Psoas muscle (tissue), 8 donors: ENCODE measurements around the gene JUND. TPM values are rescaled to one million over a fixed set of nuclear protein-coding genes. Genes with fewer than 3 reads are reported as not detected.
A peak's percentile ranks its signal among the peaks of the same experiment; 100 is the strongest.

ENCODE experiments used
- ATAC-seq, 4 donors: fragments of 200-7000 bp; cut with Tn5 transposase; one replicate each; pipeline ENCODE4 v1.9.1; 2020; ENCODE audit warnings: moderate library complexity in 3 of 4, mild to moderate bottlenecking in 2 of 4
- DNase-seq, 2 donors: peaks; one replicate each; pipeline ENCODE4 v3.0.0-alpha.2; 2020
- H3K27ac ChIP-seq: fragments of 200-600 bp; one replicate; pipeline ENCODE4 v1.8.0; 2022
- H3K27me3 ChIP-seq, 3 donors: fragments of 200-600 bp in 1 of 3; one replicate each; pipeline versions ENCODE4 v1.6.1 to v1.8.0; 2013 to 2022; ENCODE audit warnings: low read length in 2 of 3, mild to moderate bottlenecking in 2 of 3, moderate library complexity in 1 of 3; ENCODE audit not compliant: insufficient read depth in 3 of 3
- H3K36me3 ChIP-seq, 2 donors: fragments of 200-600 bp in 1 of 2; one replicate each; pipeline versions ENCODE4 v1.6.1 to v1.8.0; 2013 to 2022; ENCODE audit warnings: low read depth in 1 of 2, mild to moderate bottlenecking in 1 of 2, moderate library complexity in 1 of 2; ENCODE audit not compliant: insufficient read depth in 1 of 2
- H3K4me1 ChIP-seq: fragments of 200-600 bp; one replicate; pipeline ENCODE4 v1.8.0; 2022
- H3K4me3 ChIP-seq: fragments of 200-600 bp; one replicate; pipeline ENCODE4 v1.8.0; 2022; ENCODE audit warnings: mild to moderate bottlenecking
- H3K9me3 ChIP-seq: fragments of 200-600 bp; one replicate; pipeline ENCODE4 v1.8.0; 2022
- WGBS, 3 donors: extraction: QIAGEN DNeasy Blood & Tissue Kit; methylation state at CpG; one replicate each; pipeline versions ENCODE4 v1.1.6 to v1.1.7; 2013; 5-methylcytosine and 5-hydroxymethylcytosine counted together
- intact Hi-C, 2 donors: fragments of 100-400 bp; cut with DNase I; formaldehyde crosslinking; loops; one replicate each; pipeline versions ENCODE4 v1.11.0 to v1.14.2; 2022
- polyA plus RNA-seq, 3 donors: library from polyadenylated mRNA; stranded (reverse); fragments of 200-250 nt; gene quantifications; one replicate each; pipeline ENCODE4 v1.2.3, GENCODE V29; 2013
- total RNA-seq, 4 donors: library from RNA; stranded (reverse); fragmentation: NEBNext Ultra II Directional in 2 of 4; extraction: Animal tissue kit (Norgen Biotek cat#: 25700) in 2 of 4; gene quantifications; one replicate each; pipeline versions ENCODE4 v1.2.1 to v1.2.4, GENCODE V29; 2021 to 2023
- TF ChIP-seq, protein P1 (sequence below): fragments of 200-600 bp; IDR thresholded peaks from one replicate; pipeline ENCODE4 v1.8.0; 2022; ENCODE audit warnings: antibody characterized with exemption
- donor health status: healthy with polysubstance abuse.
- donor health status: DM: no; HTN: no; CAD: no; lungs with moderate emphysema.
- donor health status: Bipolar disorder and iron deficiency.
- donor health status: healthy.
- donor health status: DM: yes; HTN: yes; CAD: no.
- donor health status: DM: no; HTN: no; CAD: no.
- donor health status: DM: no; HTN: no; CAD: no.
- donor health status: DM: yes; HTN: yes; CAD: no.

JUND gene
- total and polyA plus RNA-seq, 7 donors: 22.7 to 77.1 (median 68.0) TPM

DNA sequence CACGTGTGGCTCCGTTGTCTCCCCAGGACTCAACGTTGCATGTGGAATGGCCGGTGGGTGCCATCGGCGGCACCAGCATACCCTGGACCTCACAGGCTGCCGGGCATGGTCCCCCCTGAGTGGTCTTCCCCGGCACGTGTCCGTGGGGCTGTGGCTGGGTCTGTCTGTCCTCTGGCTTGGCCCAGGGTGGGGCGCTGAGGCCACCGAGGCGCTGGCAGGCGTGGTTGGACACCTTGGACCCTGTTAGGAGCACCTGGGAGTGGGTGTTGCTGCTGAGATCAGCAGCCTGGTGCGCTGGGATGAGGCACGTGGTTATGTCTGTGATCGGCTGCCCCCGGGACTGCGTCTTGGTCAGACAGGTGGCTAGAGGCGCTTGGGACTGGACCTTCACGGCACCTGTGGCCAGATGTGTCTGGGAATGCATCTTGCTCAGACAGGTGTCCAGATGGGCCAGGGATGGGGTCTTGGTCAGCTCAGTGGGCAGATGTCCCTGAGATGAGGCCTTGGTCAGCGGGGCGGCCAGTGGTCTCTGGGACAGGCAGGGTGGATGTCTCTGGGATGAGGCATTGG, 16.4 kb downstream of the JUND start:
- no peak overlapping the region for H3K4me3 ChIP-seq
- H3K27me3 ChIP-seq: no peaks in the 10 kb centered on the region
- no peak for DNase-seq
- WGBS, 3 donors: 87 to 91% (median 91%) methylated on average over 23 of the region's 23 CpGs
- peak in 1 of 4 donors; percentile 5 for ATAC-seq
- no peaks in the 10 kb centered on the region for H3K4me1 ChIP-seq
- H3K9me3 ChIP-seq: no peaks in the 10 kb centered on the region
- TF ChIP-seq, protein P1, sequence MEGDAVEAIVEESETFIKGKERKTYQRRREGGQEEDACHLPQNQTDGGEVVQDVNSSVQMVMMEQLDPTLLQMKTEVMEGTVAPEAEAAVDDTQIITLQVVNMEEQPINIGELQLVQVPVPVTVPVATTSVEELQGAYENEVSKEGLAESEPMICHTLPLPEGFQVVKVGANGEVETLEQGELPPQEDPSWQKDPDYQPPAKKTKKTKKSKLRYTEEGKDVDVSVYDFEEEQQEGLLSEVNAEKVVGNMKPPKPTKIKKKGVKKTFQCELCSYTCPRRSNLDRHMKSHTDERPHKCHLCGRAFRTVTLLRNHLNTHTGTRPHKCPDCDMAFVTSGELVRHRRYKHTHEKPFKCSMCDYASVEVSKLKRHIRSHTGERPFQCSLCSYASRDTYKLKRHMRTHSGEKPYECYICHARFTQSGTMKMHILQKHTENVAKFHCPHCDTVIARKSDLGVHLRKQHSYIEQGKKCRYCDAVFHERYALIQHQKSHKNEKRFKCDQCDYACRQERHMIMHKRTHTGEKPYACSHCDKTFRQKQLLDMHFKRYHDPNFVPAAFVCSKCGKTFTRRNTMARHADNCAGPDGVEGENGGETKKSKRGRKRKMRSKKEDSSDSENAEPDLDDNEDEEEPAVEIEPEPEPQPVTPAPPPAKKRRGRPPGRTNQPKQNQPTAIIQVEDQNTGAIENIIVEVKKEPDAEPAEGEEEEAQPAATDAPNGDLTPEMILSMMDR: no peak
- H3K27ac ChIP-seq: no peak overlapping the region
- intact Hi-C loops: no loop called here
- peaks cover 0 to 13% of the 10 kb centered on the region in 2 donors for H3K36me3 ChIP-seq

DNA sequence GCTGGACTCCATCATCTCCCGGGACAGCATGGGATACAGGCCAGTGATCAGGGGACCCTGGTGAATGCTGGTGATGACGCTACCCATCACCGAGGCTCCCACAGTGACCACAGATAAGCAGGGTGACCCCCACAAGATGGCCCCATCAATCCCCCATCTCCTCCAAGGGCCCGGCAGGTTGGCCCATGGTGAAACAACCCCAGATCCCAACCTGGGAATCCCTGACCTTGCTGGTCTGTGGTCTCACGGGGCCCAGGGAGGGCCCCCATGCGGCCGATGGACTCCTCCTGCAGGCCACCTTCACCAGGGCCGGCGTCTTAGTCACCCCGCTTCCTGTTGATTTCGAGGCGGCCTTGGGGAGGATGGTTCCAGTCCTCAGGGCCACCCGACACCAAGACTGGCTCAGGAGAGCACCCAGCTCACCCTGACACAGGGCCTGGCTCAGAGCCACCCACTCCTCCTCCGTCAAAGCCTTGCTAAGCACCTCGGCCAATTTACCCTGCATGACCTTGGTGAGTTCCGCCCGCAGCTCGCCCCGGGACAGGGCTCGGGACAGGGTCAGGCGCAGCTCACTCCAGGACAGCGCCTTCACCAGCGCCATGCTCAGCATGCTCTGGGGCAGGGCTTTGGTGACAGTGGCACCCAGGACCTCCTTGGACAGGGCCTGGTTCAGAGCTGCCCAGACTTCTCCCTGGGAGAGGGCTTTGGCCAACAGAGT, 17.1 kb downstream of the JUND start:
- no peaks in the 10 kb centered on the region for H3K4me1 ChIP-seq
- DNase-seq (peak; percentile 43 to 80), ATAC-seq (peak; percentile 38 to 80 (median 60))
- no peak overlapping the region for H3K4me3 ChIP-seq
- H3K36me3 ChIP-seq: peaks cover 0 to 13% of the 10 kb centered on the region in 2 donors
- H3K9me3 ChIP-seq: no peaks in the 10 kb centered on the region
- 58 to 82% (median 66%) methylated on average over 23 of the region's 23 CpGs for WGBS, 3 donors
- intact Hi-C loops: no loop called here
- H3K27ac ChIP-seq: no peak overlapping the region
- H3K27me3 ChIP-seq: no peaks in the 10 kb centered on the region
- TF ChIP-seq, protein P1: no peak

DNA sequence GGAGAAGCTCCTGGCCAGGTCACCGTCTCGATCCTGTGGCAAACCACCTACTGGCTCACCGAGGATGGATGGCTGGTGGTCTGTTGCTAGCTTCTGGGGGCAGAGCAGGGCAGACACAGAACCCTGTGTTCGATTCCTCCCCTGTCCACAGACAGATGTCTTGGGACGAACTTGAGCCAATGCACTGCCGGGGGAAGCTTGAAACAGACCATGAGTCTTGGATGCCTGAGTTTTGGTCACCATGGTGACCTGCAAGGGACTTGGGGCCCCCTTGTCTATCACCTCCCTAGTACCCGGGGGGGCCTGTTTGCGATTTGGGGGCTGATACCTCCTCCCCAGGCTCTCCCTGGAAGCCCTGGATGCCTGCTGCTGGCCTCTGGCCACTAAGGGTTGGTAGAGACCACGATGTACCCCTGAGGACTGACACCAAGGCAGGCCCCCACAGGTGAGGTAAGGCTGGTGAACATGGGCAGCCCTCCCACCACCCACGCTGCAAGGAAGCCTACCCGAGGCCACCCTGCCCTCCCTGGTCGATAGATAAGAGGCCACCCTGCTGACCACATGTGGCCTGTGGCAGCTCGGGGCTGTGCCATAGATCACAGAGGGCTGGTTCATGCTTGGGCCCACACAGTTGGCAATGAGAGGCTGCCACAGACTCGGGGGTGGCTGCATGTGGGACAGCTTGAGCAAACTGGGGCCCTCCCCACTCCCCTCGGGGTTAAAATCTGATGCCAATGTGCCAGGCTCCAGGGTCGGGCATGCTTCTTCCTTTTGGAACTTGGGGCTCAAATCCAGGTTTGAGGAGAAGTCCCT, 17.9 kb downstream of the JUND start:
- 81 to 89% (median 82%) methylated on average over 16 of the region's 16 CpGs for WGBS, 3 donors
- Histone ChIP-seq H3K27ac (no peak overlapping the region), H3K4me1 (no peaks in the 10 kb centered on the region), H3K27me3 (no peaks in the 10 kb centered on the region), H3K9me3 (no peaks in the 10 kb centered on the region), H3K36me3 (peaks cover 0 to 13% of the 10 kb centered on the region in 2 donors), H3K4me3 (no peak overlapping the region)
- DNase-seq (no peak), ATAC-seq (no peak)
- TF ChIP-seq, protein P1: no peak
- intact Hi-C loops: no loop called here

DNA sequence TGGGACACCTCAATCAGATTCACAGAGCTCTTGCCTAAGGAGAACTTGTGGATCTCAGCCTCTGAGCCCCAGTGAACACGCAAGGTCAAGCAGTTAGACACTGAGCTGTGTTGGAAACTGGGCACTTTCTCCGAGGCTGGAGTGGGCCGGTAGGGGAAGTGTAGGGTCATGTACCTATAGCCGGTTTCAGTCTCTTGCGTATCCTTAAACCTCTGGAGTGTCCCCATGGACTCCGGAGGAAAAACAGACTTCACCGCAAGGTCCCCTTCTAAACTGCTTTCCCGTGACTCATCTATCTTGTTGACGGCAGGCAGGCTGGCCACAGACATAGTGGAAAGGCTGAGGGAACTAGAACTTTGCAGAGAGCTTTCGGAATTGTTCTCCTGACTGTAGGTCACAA, 18.5 kb downstream of the JUND start:
- no peaks in the 10 kb centered on the region for H3K4me1 ChIP-seq
- TF ChIP-seq, protein P1: no peak
- H3K27ac ChIP-seq: no peak overlapping the region
- ATAC-seq (no peak), DNase-seq (no peak)
- H3K4me3 ChIP-seq: no peak overlapping the region
- no peaks in the 10 kb centered on the region for H3K27me3 ChIP-seq
- no peaks in the 10 kb centered on the region for H3K9me3 ChIP-seq
- WGBS, 3 donors: 93% methylated on average over 10 of the region's 10 CpGs
- peaks cover 0 to 13% of the 10 kb centered on the region in 2 donors for H3K36me3 ChIP-seq
- intact Hi-C loops: no loop called here
